ENCODE measurements around the gene PTPRN2. TPM values are rescaled to one million over a fixed set of nuclear protein-coding genes. Genes with fewer than 3 reads are reported as not detected.
A peak's percentile ranks its signal among the peaks of the same experiment; 100 is the strongest.

The PTPRN2 gene
- total and polyA plus RNA-seq, 2 of the 8 experiments (the other 6 are each of a cell fraction or from before 2014, with no cell fraction given): 2.6 to 4.5 TPM

- CTCF ChIA-PET (ENCODE audit: partially characterized antibody): interaction anchor here (1.0 kb wide), 1 partner anchor 14 kb away, joined by 3 read pairs; no protein-coding TSS in a partner anchor
- H3K79me2 ChIP-seq (ENCODE audit: control insufficient read depth in 1 of 2, insufficient read depth in 2 of 2, low read length in 2 of 2): no peaks in the 10 kb centered on the region
- no peak overlapping the region for H3K27ac ChIP-seq (ENCODE audit: low read depth, low read length)
- TF ChIP-seq, protein P1, sequence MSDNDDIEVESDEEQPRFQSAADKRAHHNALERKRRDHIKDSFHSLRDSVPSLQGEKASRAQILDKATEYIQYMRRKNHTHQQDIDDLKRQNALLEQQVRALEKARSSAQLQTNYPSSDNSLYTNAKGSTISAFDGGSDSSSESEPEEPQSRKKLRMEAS (IDR thresholded peaks at IDR 0.05): 0 out of 2 replicates have a peak, but pooled peaks have one; percentile 28
- TF ChIP-seq CREB1 (IDR thresholded peaks at IDR 0.05): no peak
- TF ChIP-seq, protein P2, sequence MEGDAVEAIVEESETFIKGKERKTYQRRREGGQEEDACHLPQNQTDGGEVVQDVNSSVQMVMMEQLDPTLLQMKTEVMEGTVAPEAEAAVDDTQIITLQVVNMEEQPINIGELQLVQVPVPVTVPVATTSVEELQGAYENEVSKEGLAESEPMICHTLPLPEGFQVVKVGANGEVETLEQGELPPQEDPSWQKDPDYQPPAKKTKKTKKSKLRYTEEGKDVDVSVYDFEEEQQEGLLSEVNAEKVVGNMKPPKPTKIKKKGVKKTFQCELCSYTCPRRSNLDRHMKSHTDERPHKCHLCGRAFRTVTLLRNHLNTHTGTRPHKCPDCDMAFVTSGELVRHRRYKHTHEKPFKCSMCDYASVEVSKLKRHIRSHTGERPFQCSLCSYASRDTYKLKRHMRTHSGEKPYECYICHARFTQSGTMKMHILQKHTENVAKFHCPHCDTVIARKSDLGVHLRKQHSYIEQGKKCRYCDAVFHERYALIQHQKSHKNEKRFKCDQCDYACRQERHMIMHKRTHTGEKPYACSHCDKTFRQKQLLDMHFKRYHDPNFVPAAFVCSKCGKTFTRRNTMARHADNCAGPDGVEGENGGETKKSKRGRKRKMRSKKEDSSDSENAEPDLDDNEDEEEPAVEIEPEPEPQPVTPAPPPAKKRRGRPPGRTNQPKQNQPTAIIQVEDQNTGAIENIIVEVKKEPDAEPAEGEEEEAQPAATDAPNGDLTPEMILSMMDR (IDR thresholded peaks at IDR 0.05; ENCODE audit: control extremely low read depth in 1 of 3, insufficient read depth in 1 of 3, low read depth in 1 of 3, low read length in 3 of 3): no peak
- no peak for TF ChIP-seq ATF2 (IDR thresholded peaks at IDR 0.05; ENCODE audit: low read length)
- no peak for TF ChIP-seq SUZ12 (IDR thresholded peaks at IDR 0.05; ENCODE audit: low read length)
- TF ChIP-seq CTBP2 (IDR thresholded peaks at IDR 0.05; ENCODE audit: borderline replicate concordance, insufficient read depth, insufficient read length, low read length): no peak
Observed at GRCh38 chr7:157793973-157794745, 793.5 kb downstream of the PTPRN2 start.

More at GRCh38 chr7:157793973-157794745, 793.5 kb downstream of the PTPRN2 start:
- Histone ChIP-seq H3K9ac (replicated peaks in 1 of 4; ENCODE audit: extremely low read depth in 1 of 4, low read depth in 3 of 4, low read length in 3 of 4) (no peak overlapping the region), H4K5ac (ENCODE audit: insufficient read length, low read depth, low read length) (peak overlapping the region; percentile 34), H3K36me3 (ENCODE audit: control insufficient read depth in 2 of 4, insufficient read depth in 4 of 4, low read length in 3 of 4) (no peaks in the 10 kb centered on the region), H3K18ac (ENCODE audit: extremely low read depth, low read length) (peak overlapping the region; percentile 83), H3K14ac (ENCODE audit: insufficient read length) (no peak overlapping the region), H4K20me1 (replicated peaks in 1 of 2; ENCODE audit: control insufficient read depth in 1 of 2, insufficient read depth in 2 of 2, low read length in 2 of 2) (peaks cover 0 to 7% of the 10 kb centered on the region in 2 experiments), H3K4ac (replicated peaks; ENCODE audit: insufficient read length, low read depth, low read length) (peak overlapping the region; percentile 90), H3K27me3 (replicated peaks in 1 of 4; ENCODE audit: control insufficient read depth in 3 of 4, extremely low read depth in 1 of 4, insufficient read depth in 3 of 4, low read length in 3 of 4) (no peaks in the 10 kb centered on the region; a peak in 1 of 7 replicates), H2BK12ac (ENCODE audit: low read depth, low read length) (peak overlapping the region; percentile 94; the same call in 1 of the 2 replicates), H3K4me1 (replicated peaks in 1 of 4; ENCODE audit: control insufficient read depth in 3 of 4, insufficient read depth in 4 of 4, low read length in 3 of 4) (peaks cover 9 to 39% (median 21%) of the 10 kb centered on the region in 4 experiments), H2BK5ac (ENCODE audit: low read depth, low read length) (peak overlapping the region; percentile 93; the same call in 1 of the 2 replicates), H3K79me1 (ENCODE audit: low read depth, low read length) (no peaks in the 10 kb centered on the region), H4K91ac (replicated peaks; ENCODE audit: insufficient read length, low read length) (peak overlapping the region; percentile 97), H3K56ac (replicated peaks; ENCODE audit: insufficient read length, low read depth, low read length) (no peak overlapping the region), H3K4me3 (ENCODE audit: extremely low read depth in 1 of 4, insufficient read depth in 2 of 4, low read depth in 3 of 4, low read length in 4 of 4) (peak overlapping the region in 1 of 4 experiments; percentile 35; a peak in 1 of 8 replicates), H3K23ac (ENCODE audit: insufficient read length) (no peak overlapping the region), H3K23me2 (ENCODE audit: low read depth, low read length) (peaks cover 9% of the 10 kb centered on the region; the same call in 1 of the 2 replicates), H2BK20ac (ENCODE audit: low read length) (peak overlapping the region; percentile 98), H4K8ac (ENCODE audit: extremely low read depth, insufficient read depth, low read length) (peak overlapping the region; percentile 72; the same call in 1 of the 2 replicates), H3K9me3 (ENCODE audit: insufficient read depth in 2 of 2, low read depth in 1 of 2, low read length in 1 of 2) (no peaks in the 10 kb centered on the region; a peak in 1 of 4 replicates), H3K4me2 (ENCODE audit: insufficient read depth in 1 of 2, low read depth in 2 of 2, low read length in 2 of 2) (peak overlapping the region; percentile 45 to 61), H2AFZ (ENCODE audit: low read length) (no peak overlapping the region), H2BK15ac (ENCODE audit: low read length) (no peak overlapping the region), H2AK5ac (ENCODE audit: low read depth, low read length) (peak overlapping the region; percentile 75; the same call in 1 of the 2 replicates), H2BK120ac (replicated peaks; ENCODE audit: low read depth, low read length) (peak overlapping the region; percentile 94)
- no peak for DNase-seq (ENCODE audit: low read depth in 1 of 2, low spot score in 2 of 2)
- POLR2A ChIA-PET (ENCODE audit: partially characterized antibody): interaction anchor here (1.4 kb wide), 1 partner anchor 10 kb away, joined by 4 read pairs; no protein-coding TSS in a partner anchor
- no peak for FAIRE-seq
- WGBS, 2 experiments (ENCODE audit: extremely low coverage in 1 of 2, insufficient coverage in 1 of 2, insufficient read length in 1 of 2, insufficient replicate concordance in 2 of 2, low coverage in 1 of 2, low lambda C conversion rate in 2 of 2, missing lambda C conversion rate in 1 of 2): 75% methylated on average over 29 of the region's 39 CpGs; no CpG with 5 or more reads in 1 of the 2 experiments

Measured in H1 (cell line).